PC-3 (cell line): ENCODE measurements around the gene FAM118B.
A peak's percentile ranks its signal among the peaks of the same experiment; 100 is the strongest.

Experiments used
- CTCF ChIP-seq: fragments of 300-600 bp; sonication (generic); conservative IDR thresholded peaks from 2 replicates; pipeline ENCODE4 v1.5.1; 2017; ENCODE audit warnings: antibody characterized with exemption, low read depth, mild to moderate bottlenecking, low read length
- EZH2 ChIP-seq: fragments of 300-600 bp; sonication (generic); IDR thresholded peaks from one replicate; pipeline ENCODE4 v1.6.1; 2017; ENCODE audit warnings: antibody characterized with exemption, mild to moderate bottlenecking, low read length; ENCODE audit not compliant: unreplicated experiment
- EZH2phosphoT487 ChIP-seq: fragments of 300-600 bp; sonication (generic); IDR thresholded peaks from 2 replicates; pipeline ENCODE4 v1.6.1; 2018; ENCODE audit warnings: mild to moderate bottlenecking, antibody characterized with exemption, low read length, borderline replicate concordance

- TF ChIP-seq EZH2phosphoT487 (no peak), CTCF (peak; percentile 84), EZH2 (no peak)
Measured at GRCh38 chr11:126307706-126308105, 96.1 kb downstream of the FAM118B start.
